ENCODE data around the gene KIF20B. TPM values are rescaled to one million over a fixed set of nuclear protein-coding genes. Genes with fewer than 3 reads are reported as not detected.
A peak's percentile ranks its signal among the peaks of the same experiment; 100 is the strongest.

The KIF20B gene
- total and polyA plus RNA-seq, 2 of the 8 experiments (the other 6 are each of a cell fraction or from before 2014, with no cell fraction given), result 4.5 to 72.0 TPM

GRCh38 chr10:89810908-89811525, 109.6 kb downstream of the KIF20B start:
- no peak overlapping the region for H3K4me2 ChIP-seq (ENCODE audit: insufficient read depth in 1 of 2, low read depth in 2 of 2, low read length in 2 of 2)
- 85% methylated on average over 4 of the region's 4 CpGs; no CpG with 5 or more reads in 1 of the 2 experiments for WGBS, 2 experiments (ENCODE audit: extremely low coverage in 1 of 2, insufficient coverage in 1 of 2, insufficient read length in 1 of 2, insufficient replicate concordance in 2 of 2, low coverage in 1 of 2, low lambda C conversion rate in 2 of 2, missing lambda C conversion rate in 1 of 2)

More at GRCh38 chr10:89810908-89811525, 109.6 kb downstream of the KIF20B start:
- H3K27ac ChIP-seq (ENCODE audit: low read depth, low read length), result no peak overlapping the region
- DNase-seq (ENCODE audit: low read depth in 1 of 2, low spot score in 2 of 2), result no peak
- no peaks in the 10 kb centered on the region for H3K4me1 ChIP-seq (replicated peaks in 1 of 4; ENCODE audit: control insufficient read depth in 3 of 4, insufficient read depth in 4 of 4, low read length in 3 of 4)
- H3K79me2 ChIP-seq (ENCODE audit: control insufficient read depth in 1 of 2, insufficient read depth in 2 of 2, low read length in 2 of 2), result no peaks in the 10 kb centered on the region
- no peak overlapping the region for H2BK5ac ChIP-seq (ENCODE audit: low read depth, low read length)
- H2BK120ac ChIP-seq (replicated peaks; ENCODE audit: low read depth, low read length), result no peak overlapping the region
- no peak overlapping the region for H3K56ac ChIP-seq (replicated peaks; ENCODE audit: insufficient read length, low read depth, low read length)
- H3K4ac ChIP-seq (replicated peaks; ENCODE audit: insufficient read length, low read depth, low read length), result no peak overlapping the region
- peak; percentile 7 for FAIRE-seq
- no peaks in the 10 kb centered on the region for H3K79me1 ChIP-seq (ENCODE audit: low read depth, low read length)
- no peaks in the 10 kb centered on the region for H3K9me3 ChIP-seq (ENCODE audit: insufficient read depth in 2 of 2, low read depth in 1 of 2, low read length in 1 of 2)
- no peaks in the 10 kb centered on the region for H3K27me3 ChIP-seq (replicated peaks in 1 of 4; ENCODE audit: control insufficient read depth in 3 of 4, extremely low read depth in 1 of 4, insufficient read depth in 3 of 4, low read length in 3 of 4)
- H2AFZ ChIP-seq (ENCODE audit: low read length), result no peak overlapping the region
- no peak overlapping the region for H4K5ac ChIP-seq (ENCODE audit: insufficient read length, low read depth, low read length)
- H2BK12ac ChIP-seq (ENCODE audit: low read depth, low read length), result no peak overlapping the region
- TF ChIP-seq FOSL1 (IDR thresholded peaks at IDR 0.05; ENCODE audit: insufficient read depth, low read depth, low read length) (no peak), CTBP2 (IDR thresholded peaks at IDR 0.05; ENCODE audit: borderline replicate concordance, insufficient read depth, insufficient read length, low read length) (no peak), CHD1 (IDR thresholded peaks at IDR 0.05; ENCODE audit: low read depth, low read length) (no peak), SIRT6 (IDR thresholded peaks at IDR 0.05; ENCODE audit: low read length) (no peak), ASH2L (IDR thresholded peaks at IDR 0.05; ENCODE audit: low read length) (no peak), SP1 (IDR thresholded peaks at IDR 0.05; ENCODE audit: low read depth, low read length) (no peak)
- TF ChIP-seq, protein P1, sequence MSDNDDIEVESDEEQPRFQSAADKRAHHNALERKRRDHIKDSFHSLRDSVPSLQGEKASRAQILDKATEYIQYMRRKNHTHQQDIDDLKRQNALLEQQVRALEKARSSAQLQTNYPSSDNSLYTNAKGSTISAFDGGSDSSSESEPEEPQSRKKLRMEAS (IDR thresholded peaks at IDR 0.05), result no peak
- no peaks in the 10 kb centered on the region for H4K20me1 ChIP-seq (replicated peaks in 1 of 2; ENCODE audit: control insufficient read depth in 1 of 2, insufficient read depth in 2 of 2, low read length in 2 of 2)
- no peak overlapping the region for H3K9ac ChIP-seq (replicated peaks in 1 of 4; ENCODE audit: extremely low read depth in 1 of 4, low read depth in 3 of 4, low read length in 3 of 4)
- POLR2A ChIA-PET (ENCODE audit: partially characterized antibody), result no interaction called here
- H3K23ac ChIP-seq (ENCODE audit: insufficient read length), result no peak overlapping the region
- no peak overlapping the region for H3K4me3 ChIP-seq (ENCODE audit: extremely low read depth in 1 of 4, insufficient read depth in 2 of 4, low read depth in 3 of 4, low read length in 4 of 4)
- no peaks in the 10 kb centered on the region for H3K36me3 ChIP-seq (ENCODE audit: control insufficient read depth in 2 of 4, insufficient read depth in 4 of 4, low read length in 3 of 4)
- H2BK20ac ChIP-seq (ENCODE audit: low read length), result no peak overlapping the region
- H4K91ac ChIP-seq (replicated peaks; ENCODE audit: insufficient read length, low read length), result no peak overlapping the region
- no peaks in the 10 kb centered on the region for H3K23me2 ChIP-seq (ENCODE audit: low read depth, low read length)
- CTCF ChIA-PET (ENCODE audit: partially characterized antibody), result interaction anchor here (0.8 to 1.2 kb wide), 2 partner anchors 16 to 42 kb away, joined by 3 read pairs; no protein-coding TSS in a partner anchor
- no peak overlapping the region for H2BK15ac ChIP-seq (ENCODE audit: low read length)
- no peak overlapping the region for H4K8ac ChIP-seq (ENCODE audit: extremely low read depth, insufficient read depth, low read length)
- H3K18ac ChIP-seq (ENCODE audit: extremely low read depth, low read length), result no peak overlapping the region
- no peak overlapping the region for H3K14ac ChIP-seq (ENCODE audit: insufficient read length)
- no peak overlapping the region for H2AK5ac ChIP-seq (ENCODE audit: low read depth, low read length)
